K562 (cell line): ENCODE measurements around the gene PPP1R3E. TPM values are rescaled to one million over a fixed set of nuclear protein-coding genes. Genes with fewer than 3 reads are reported as not detected.
A peak's percentile ranks its signal among the peaks of the same experiment; 100 is the strongest.

Source experiments
- CEBPB ChIP-seq: fragments of 450-650 bp; IDR thresholded peaks from 2 replicates; pipeline ENCODE4 v1.6.1; 2016; ENCODE audit warnings: missing genetic modification characterization, missing compliant biosample characterization
- CEBPG ChIP-seq, 3 experiments: fragments of 200-800 bp in 1 of 3; sonication (Bioruptor generic) in 1 of 3; sonication (generic) in 1 of 3; formaldehyde crosslinking in 1 of 3; IDR thresholded peaks in 2 of 3; conservative IDR thresholded peaks in 1 of 3; 2 replicates each; pipeline versions ENCODE4 v1.6.1 to v1.8.0; 2016 to 2022; ENCODE audit warnings: missing compliant biosample characterization in 2 of 3, missing genetic modification characterization in 2 of 3, mild to moderate bottlenecking in 1 of 3, missing genetic modification reagents in 1 of 3
- FOXK1 ChIP-seq: sonication (generic); formaldehyde crosslinking; IDR thresholded peaks from 2 replicates; pipeline ENCODE4 v1.8.0; 2022; ENCODE audit warnings: missing genetic modification reagents, mild to moderate bottlenecking, borderline replicate concordance
- RBM25 ChIP-seq: fragments of 200-400 bp; formaldehyde crosslinking; IDR thresholded peaks from 2 replicates; pipeline ENCODE4 v1.6.1; 2018; ENCODE audit warnings: low read length, low read depth, moderate library complexity; ENCODE audit not compliant: severe bottlenecking
- TOE1 ChIP-seq, 2 experiments: fragments of 450-650 bp in 1 of 2; sonication (generic) in 1 of 2; formaldehyde crosslinking in 1 of 2; IDR thresholded peaks; 2 replicates each; pipeline versions ENCODE4 v1.7.1 to v1.8.0; 2016 to 2022; ENCODE audit warnings: borderline replicate concordance in 2 of 2, mild to moderate bottlenecking in 2 of 2, antibody characterized with exemption in 1 of 2, inconsistent platforms in 1 of 2, low read depth in 1 of 2, missing genetic modification reagents in 1 of 2, moderate library complexity in 1 of 2
- ZNF436 ChIP-seq: fragments of 250-450, 450-650 bp; sonication (Bioruptor Pico); formaldehyde crosslinking; IDR thresholded peaks from 2 replicates; pipeline ENCODE4 v1.7.0; 2020; ENCODE audit warnings: mild to moderate bottlenecking
- ZNF586 ChIP-seq: fragments of 450-650 bp; formaldehyde crosslinking; conservative IDR thresholded peaks from 2 replicates; pipeline ENCODE4 v1.4.0; 2020; ENCODE audit warnings: mild to moderate bottlenecking, moderate library complexity
- polyA plus RNA-seq, 8 experiments: library from polyadenylated mRNA; depleted of rRNA in 4 of 8; stranded (reverse) in 5 of 8; unstranded in 3 of 8; fragments of >200 nt; fragmentation: Nextera tagmentation in 2 of 8; fragmentation: Illumina TruSeq in 1 of 8; extraction: Ambion mirVana in 2 of 8; extraction: Trizol in 1 of 8; gene quantifications; 2 replicates each; pipeline versions ENCODE4 v1.2.1 to v1.2.3, GENCODE V29; 2011 to 2014; ENCODE audit warnings: inconsistent platforms in 1 of 8, missing spikeins in 1 of 8
- total RNA-seq, 7 experiments: library from RNA; depleted of rRNA in 6 of 7; stranded (reverse); fragments of >200 nt in 6 of 7; fragmentation: Illumina TruSeq in 2 of 7; extraction: Trizol in 2 of 7; gene quantifications; 2 replicates each; pipeline versions ENCODE4 v1.2.1 to v1.2.3, GENCODE V29; 2011 to 2021; ENCODE audit warnings: low replicate concordance in 1 of 7

Gene PPP1R3E
- total and polyA plus RNA-seq, 9 of the 15 experiments (the other 6 are each of a cell fraction or from before 2014, with no cell fraction given): 3.2 to 18.4 (median 7.6) TPM

DNA sequence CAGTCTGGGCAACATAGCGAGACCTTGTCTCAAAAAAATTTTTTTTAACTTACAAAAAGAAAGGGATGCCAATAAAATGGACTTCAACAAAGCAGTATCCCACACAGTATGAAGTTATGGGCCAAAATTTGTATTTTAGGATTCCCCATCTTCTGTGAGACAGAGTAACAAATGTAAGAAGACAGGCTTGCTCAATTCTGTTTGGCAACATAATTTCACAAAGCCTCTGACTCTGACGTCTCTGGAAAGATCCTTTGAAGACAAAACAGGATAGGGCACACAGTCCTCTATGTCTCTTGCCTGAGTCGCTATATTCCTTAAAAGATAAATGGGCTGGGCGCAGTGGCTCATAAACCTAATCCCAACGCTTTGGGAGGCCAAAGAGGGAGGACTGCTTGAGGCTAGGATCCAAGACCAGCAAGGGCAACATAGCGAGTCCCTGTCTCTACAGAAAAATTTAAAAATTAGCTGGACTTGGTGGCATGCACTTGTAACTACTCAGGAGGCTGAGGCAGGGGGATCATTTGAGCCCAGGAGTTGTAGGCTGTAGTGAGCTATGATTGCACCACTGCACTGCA lies 15.7 kb downstream of the PPP1R3E start (continued):
- TF ChIP-seq RBM25 (peak; percentile 2), CEBPG (CRISPR knock-in tag; IDR thresholded peaks at IDR 0.05) (no peak), CEBPG (tag; conservative IDR thresholded peaks at IDR 0.05 in 1 of 2, IDR thresholded peaks at IDR 0.05 in 1 of 2) (peak in 1 of 2 experiments; percentile 50; a peak in 2 of 4 replicates), TOE1 (IDR thresholded peaks at IDR 0.05; ENCODE audit: borderline replicate concordance) (no peak), TOE1 (CRISPR knock-in tag; IDR thresholded peaks at IDR 0.05; ENCODE audit: borderline replicate concordance, low read depth) (0 out of 2 replicates have a peak, but pooled peaks have one; percentile 13), ZNF586 (CRISPR knock-in tag) (no peak), ZNF436 (CRISPR knock-in tag) (no peak), FOXK1 (CRISPR knock-in tag) (no peak), CEBPB (tag) (peak; percentile 53; the same call in 1 of the 2 replicates)
